SK-N-DZ (cell line): ENCODE data around the gene UNC119.

Experiments used
- DNase-seq: peaks from one replicate; pipeline ENCODE4 v3.0.0-alpha.2; 2015; ENCODE audit warnings: low spot score

UNC119 gene

GRCh38 chr17:28499364-28499664 is 53.1 kb downstream of the UNC119 start:
- no peak for DNase-seq

- DNase-seq, result no peak
Measured at GRCh38 chr17:28498652-28499363, 53.6 kb downstream of the UNC119 start.

- DNase-seq, result no peak
Measured at GRCh38 chr17:28497931-28498330, 54.5 kb downstream of the UNC119 start.
